ENCODE data around the gene FZD7. TPM values are rescaled to one million over a fixed set of nuclear protein-coding genes. Genes with fewer than 3 reads are reported as not detected.

FZD7 gene
- total and polyA plus RNA-seq, 7 donors: 1.8 to 32.1 (median 9.5) TPM

DNA sequence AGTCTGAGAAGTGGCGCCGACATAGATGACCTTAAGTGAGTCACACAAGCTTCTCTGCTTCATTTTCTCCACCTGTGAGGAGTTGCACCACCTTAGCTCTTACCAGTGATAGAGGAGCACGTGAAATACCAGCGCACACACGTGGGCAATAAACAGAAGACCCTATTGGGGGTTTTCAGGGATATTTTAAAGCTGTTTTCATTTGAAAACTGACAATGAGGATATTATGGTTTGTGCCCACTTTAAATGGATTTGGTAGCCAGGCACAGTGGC, 47.3 kb upstream of the FZD7 start:
- Histone ChIP-seq H3K36me3 (ENCODE audit: insufficient read depth in 1 of 2, low read depth in 1 of 2) (no peaks in the 10 kb centered on the region), H3K9me3 (no peaks in the 10 kb centered on the region), H3K4me1 (no peaks in the 10 kb centered on the region), H3K27me3 (ENCODE audit: insufficient read depth in 3 of 3, low read length in 2 of 3) (no peaks in the 10 kb centered on the region), H3K27ac (no peak overlapping the region), H3K4me3 (no peak overlapping the region)
- ATAC-seq (no peak), DNase-seq (no peak)
- TF ChIP-seq CTCF (IDR thresholded peaks at IDR 0.05): no peak
- intact Hi-C loops (cut with DNase I): loop anchor here in 1 of 2 donors (10.0 kb wide), 1 partner anchor 2002 kb away; no protein-coding TSS in a partner anchor
- 68 to 76% (median 75%) methylated on average over 5 of the region's 5 CpGs for WGBS, 3 donors

DNA sequence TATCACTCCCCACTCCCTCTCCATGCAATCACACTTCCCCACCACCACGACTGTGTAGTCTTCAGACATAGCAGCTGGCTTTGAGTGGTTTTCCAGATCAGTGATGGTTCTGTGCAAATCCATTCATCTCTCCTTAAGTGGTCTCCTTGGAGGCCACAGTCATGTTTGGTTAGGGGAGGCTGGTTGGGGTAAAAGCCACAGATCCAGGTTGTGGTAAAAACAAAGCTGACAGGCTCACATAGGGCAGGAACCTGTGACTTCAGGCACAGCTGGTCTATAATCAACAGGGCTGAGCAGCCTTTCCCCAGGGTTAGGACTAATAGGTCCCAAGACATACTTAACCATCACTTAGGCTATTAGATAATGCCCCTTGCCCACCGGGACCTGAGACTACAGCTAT, 46.2 kb upstream of the FZD7 start:
- intact Hi-C loops (cut with DNase I): loop anchor here in 1 of 2 donors (10.0 kb wide), 1 partner anchor 2003 kb away; no protein-coding TSS in a partner anchor
- no peaks in the 10 kb centered on the region for H3K27me3 ChIP-seq (ENCODE audit: insufficient read depth in 3 of 3, low read length in 2 of 3)
- 79 to 87% (median 83%) methylated on average over 2 of the region's 2 CpGs for whole genome bisulfite sequencing, 3 donors
- TF ChIP-seq CTCF (IDR thresholded peaks at IDR 0.05): no peak
- no peaks in the 10 kb centered on the region for H3K9me3 ChIP-seq
- no peak for ATAC-seq
- no peaks in the 10 kb centered on the region for H3K4me1 ChIP-seq
- no peak overlapping the region for H3K4me3 ChIP-seq
- H3K27ac ChIP-seq: no peak overlapping the region
- DNase-seq: no peak
- H3K36me3 ChIP-seq (ENCODE audit: insufficient read depth in 1 of 2, low read depth in 1 of 2): no peaks in the 10 kb centered on the region

- H3K4me3 ChIP-seq: no peak overlapping the region
- WGBS, 3 donors: 96 to 98% (median 96%) methylated on average over 2 of the region's 2 CpGs
- ATAC-seq (no peak), DNase-seq (no peak)
- H3K4me1 ChIP-seq: no peaks in the 10 kb centered on the region
- H3K27ac ChIP-seq: no peak overlapping the region
- intact Hi-C loops (cut with DNase I): no loop called here
- TF ChIP-seq CTCF (IDR thresholded peaks at IDR 0.05): no peak
- no peaks in the 10 kb centered on the region for H3K36me3 ChIP-seq (ENCODE audit: insufficient read depth in 1 of 2, low read depth in 1 of 2)
- no peaks in the 10 kb centered on the region for H3K27me3 ChIP-seq (ENCODE audit: insufficient read depth in 3 of 3, low read length in 2 of 3)
- no peaks in the 10 kb centered on the region for H3K9me3 ChIP-seq
These were observed 43.6 kb upstream of the FZD7 start for GRCh38 chr2:201990069-201990468.

DNA sequence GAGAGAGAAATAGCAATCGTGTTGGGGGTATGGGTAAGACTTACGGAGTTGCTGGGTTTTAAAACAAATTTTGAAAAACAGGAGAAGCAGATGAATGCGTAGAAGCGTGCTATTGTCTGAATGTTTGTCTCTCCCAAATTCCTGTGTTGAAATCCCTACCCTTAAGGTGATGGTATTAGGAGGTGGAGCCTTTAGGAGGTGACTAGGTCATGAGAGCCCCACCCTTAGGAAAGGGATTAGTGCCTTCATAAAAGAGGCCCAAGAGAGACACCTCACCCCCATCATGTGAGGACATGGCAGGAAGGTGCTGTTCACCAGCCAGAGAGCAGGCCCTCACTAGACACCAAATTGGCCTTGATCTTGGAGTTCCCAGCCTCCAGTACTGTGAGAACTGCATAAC, 40.7 kb upstream of the FZD7 start:
- 96 to 97% (median 97%) methylated on average over 4 of the region's 4 CpGs for WGBS, 3 donors
- H3K9me3 ChIP-seq: no peaks in the 10 kb centered on the region
- no peaks in the 10 kb centered on the region for H3K36me3 ChIP-seq (ENCODE audit: insufficient read depth in 1 of 2, low read depth in 1 of 2)
- no peaks in the 10 kb centered on the region for H3K27me3 ChIP-seq (ENCODE audit: insufficient read depth in 3 of 3, low read length in 2 of 3)
- TF ChIP-seq CTCF (IDR thresholded peaks at IDR 0.05): no peak
- no peaks in the 10 kb centered on the region for H3K4me1 ChIP-seq
- no peak overlapping the region for H3K27ac ChIP-seq
- ATAC-seq (no peak), DNase-seq (no peak)
- no peak overlapping the region for H3K4me3 ChIP-seq
- intact Hi-C loops (cut with DNase I): no loop called here

- Histone ChIP-seq H3K27ac (no peak overlapping the region), H3K4me1 (no peaks in the 10 kb centered on the region), H3K27me3 (ENCODE audit: insufficient read depth in 3 of 3, low read length in 2 of 3) (no peaks in the 10 kb centered on the region), H3K4me3 (no peak overlapping the region), H3K36me3 (ENCODE audit: insufficient read depth in 1 of 2, low read depth in 1 of 2) (no peaks in the 10 kb centered on the region), H3K9me3 (no peaks in the 10 kb centered on the region)
- WGBS, 3 donors: 90 to 100% (median 99%) methylated on average over 2 of the region's 2 CpGs
- no peak for TF ChIP-seq CTCF (IDR thresholded peaks at IDR 0.05)
- intact Hi-C loops (cut with DNase I): no loop called here
- ATAC-seq: no peak
- no peak for DNase-seq
These were observed 38.5 kb upstream of the FZD7 start for GRCh38 chr2:201994973-201995638.
